ENCODE data around the gene ZNF710.
A peak's percentile ranks its signal among the peaks of the same experiment; 100 is the strongest.

ZNF710 gene

GRCh38 chr15:90011705-90012104 lies 10.6 kb downstream of the ZNF710 start:
- in situ Hi-C loops (cut with MboI; ENCODE audit: low pct_unique_long_range_greater_than_20kb, low sequenced_read_pairs): no loop called here
- DNase-seq: no peak

- in situ Hi-C loops (cut with MboI; ENCODE audit: low pct_unique_long_range_greater_than_20kb, low sequenced_read_pairs): no loop called here
- DNase-seq: peak; percentile 79
Observed at GRCh38 chr15:90013503-90013937, 12.4 kb downstream of the ZNF710 start.

GRCh38 chr15:90015294-90015693 lies 14.2 kb downstream of the ZNF710 start:
- in situ Hi-C loops (cut with MboI; ENCODE audit: low pct_unique_long_range_greater_than_20kb, low sequenced_read_pairs): no loop called here
- no peak for DNase-seq

- no peak for DNase-seq
- in situ Hi-C loops (cut with MboI; ENCODE audit: low pct_unique_long_range_greater_than_20kb, low sequenced_read_pairs): no loop called here
Observed at GRCh38 chr15:90015749-90016148, 14.6 kb downstream of the ZNF710 start.

GRCh38 chr15:90016721-90017120 lies 15.6 kb downstream of the ZNF710 start:
- DNase-seq: no peak
- in situ Hi-C loops (cut with MboI; ENCODE audit: low pct_unique_long_range_greater_than_20kb, low sequenced_read_pairs): no loop called here

GRCh38 chr15:90018216-90018831 lies 17.2 kb downstream of the ZNF710 start:
- in situ Hi-C loops (cut with MboI; ENCODE audit: low pct_unique_long_range_greater_than_20kb, low sequenced_read_pairs): no loop called here
- no peak for DNase-seq

GRCh38 chr15:90019611-90020010 lies 18.5 kb downstream of the ZNF710 start:
- DNase-seq: no peak
- in situ Hi-C loops (cut with MboI; ENCODE audit: low pct_unique_long_range_greater_than_20kb, low sequenced_read_pairs): no loop called here

GRCh38 chr15:90020021-90020735 lies 19.1 kb downstream of the ZNF710 start:
- DNase-seq: peak; percentile 63
- in situ Hi-C loops (cut with MboI; ENCODE audit: low pct_unique_long_range_greater_than_20kb, low sequenced_read_pairs): no loop called here

GRCh38 chr15:90020936-90021507 lies 19.9 kb downstream of the ZNF710 start:
- no peak for DNase-seq

GRCh38 chr15:90022345-90022744 lies 21.2 kb downstream of the ZNF710 start:
- no peak for DNase-seq
- in situ Hi-C loops (cut with MboI; ENCODE audit: low pct_unique_long_range_greater_than_20kb, low sequenced_read_pairs): no loop called here

More at GRCh38 chr15:90020936-90021507, 19.9 kb downstream of the ZNF710 start:
- in situ Hi-C loops (cut with MboI; ENCODE audit: low pct_unique_long_range_greater_than_20kb, low sequenced_read_pairs): no loop called here

- in situ Hi-C loops (cut with MboI; ENCODE audit: low pct_unique_long_range_greater_than_20kb, low sequenced_read_pairs): no loop called here
- DNase-seq: no peak
Observed at GRCh38 chr15:90022905-90023700, 22.0 kb downstream of the ZNF710 start.

- DNase-seq: no peak
- in situ Hi-C loops (cut with MboI; ENCODE audit: low pct_unique_long_range_greater_than_20kb, low sequenced_read_pairs): no loop called here
Observed at GRCh38 chr15:90024406-90024805, 23.3 kb downstream of the ZNF710 start.

- in situ Hi-C loops (cut with MboI; ENCODE audit: low pct_unique_long_range_greater_than_20kb, low sequenced_read_pairs): no loop called here
Observed at GRCh38 chr15:90025489-90026033, 24.4 kb downstream of the ZNF710 start.

GRCh38 chr15:90028376-90028944 lies 27.3 kb downstream of the ZNF710 start:
- DNase-seq: no peak
- in situ Hi-C loops (cut with MboI; ENCODE audit: low pct_unique_long_range_greater_than_20kb, low sequenced_read_pairs): no loop called here

More at GRCh38 chr15:90025489-90026033, 24.4 kb downstream of the ZNF710 start:
- DNase-seq: no peak

GRCh38 chr15:90029024-90029423 lies 27.9 kb downstream of the ZNF710 start:
- in situ Hi-C loops (cut with MboI; ENCODE audit: low pct_unique_long_range_greater_than_20kb, low sequenced_read_pairs): no loop called here
- no peak for DNase-seq

- in situ Hi-C loops (cut with MboI; ENCODE audit: low pct_unique_long_range_greater_than_20kb, low sequenced_read_pairs): no loop called here
- no peak for DNase-seq
Observed at GRCh38 chr15:90030376-90030775, 29.3 kb downstream of the ZNF710 start.

GRCh38 chr15:90031231-90031791 lies 30.2 kb downstream of the ZNF710 start:
- in situ Hi-C loops (cut with MboI; ENCODE audit: low pct_unique_long_range_greater_than_20kb, low sequenced_read_pairs): no loop called here
- DNase-seq: peak; percentile 82

- in situ Hi-C loops (cut with MboI; ENCODE audit: low pct_unique_long_range_greater_than_20kb, low sequenced_read_pairs): no loop called here
- DNase-seq: no peak
Observed at GRCh38 chr15:90033006-90033405, 31.9 kb downstream of the ZNF710 start.

- in situ Hi-C loops (cut with MboI; ENCODE audit: low pct_unique_long_range_greater_than_20kb, low sequenced_read_pairs): no loop called here
Observed at GRCh38 chr15:90033448-90033847, 32.3 kb downstream of the ZNF710 start.

More at GRCh38 chr15:90033448-90033847, 32.3 kb downstream of the ZNF710 start:
- DNase-seq: no peak

Data from KBM-7 (cell line).